GM21390 (cell line): ENCODE data around the gene CLSTN1.
"Not testable (repeated sequence)": the region's sequence is repeated elsewhere in the genome, so short reads cannot be mapped to it uniquely, and the experiment has no call there.

ENCODE experiments used
- ATAC-seq: cut with Tn5 transposase; IDR thresholded peaks from one replicate; pipeline ENCODE4 v1.9.1; 2021; ENCODE audit not compliant: unreplicated experiment

The CLSTN1 gene

DNA sequence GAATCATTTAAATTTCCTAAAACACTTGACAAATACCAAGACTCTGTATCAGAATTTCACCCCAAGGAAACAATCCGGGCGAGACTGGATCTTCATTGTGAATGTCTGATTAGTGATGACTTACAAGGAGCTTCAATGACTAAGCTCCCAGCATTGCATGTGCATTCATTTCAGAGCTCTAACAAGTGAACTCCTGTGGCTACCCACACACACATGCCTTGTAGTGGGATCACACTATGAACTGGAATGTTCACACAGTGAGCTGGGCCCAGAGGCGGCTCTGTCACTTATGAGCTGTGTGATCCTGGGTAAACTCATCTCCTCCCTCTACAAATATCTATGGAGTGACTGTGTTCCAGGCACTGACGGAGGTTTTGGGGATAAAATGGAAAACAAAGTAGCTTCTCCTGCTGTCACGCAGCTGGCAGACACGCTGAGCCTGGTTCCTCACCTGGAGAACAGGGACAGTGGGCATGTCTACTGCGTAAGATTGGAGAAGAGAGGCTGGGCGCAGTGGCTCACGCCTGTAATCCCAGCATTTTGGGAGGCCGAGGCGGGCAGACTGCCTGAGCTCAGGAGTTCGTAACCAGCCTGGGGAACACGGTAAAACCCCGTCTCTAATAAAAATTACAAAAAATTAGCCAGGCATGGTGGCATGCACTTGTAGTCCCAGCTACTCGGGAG, 56.9 kb downstream of the CLSTN1 start:
- ATAC-seq, result no peak

DNA sequence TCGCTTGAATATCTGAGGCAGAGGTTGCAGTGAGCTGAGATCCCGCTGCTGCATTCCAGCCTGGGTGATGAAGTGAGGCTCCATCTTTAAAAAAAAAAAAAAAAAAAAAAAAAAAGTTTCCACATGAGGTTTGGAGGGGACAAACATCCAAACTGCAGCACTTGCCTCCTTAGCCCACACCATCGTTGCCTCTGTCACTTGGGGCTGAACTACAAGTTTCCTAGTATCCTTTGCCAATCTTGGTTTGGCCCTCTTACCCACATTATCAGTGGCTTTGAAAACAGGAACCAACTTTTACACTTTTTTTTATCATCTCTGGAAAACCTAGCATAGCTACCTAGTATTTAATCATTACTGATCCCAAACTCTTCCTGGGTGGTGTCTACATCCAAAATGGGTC, 59.2 kb downstream of the CLSTN1 start:
- ATAC-seq, result no peak

DNA sequence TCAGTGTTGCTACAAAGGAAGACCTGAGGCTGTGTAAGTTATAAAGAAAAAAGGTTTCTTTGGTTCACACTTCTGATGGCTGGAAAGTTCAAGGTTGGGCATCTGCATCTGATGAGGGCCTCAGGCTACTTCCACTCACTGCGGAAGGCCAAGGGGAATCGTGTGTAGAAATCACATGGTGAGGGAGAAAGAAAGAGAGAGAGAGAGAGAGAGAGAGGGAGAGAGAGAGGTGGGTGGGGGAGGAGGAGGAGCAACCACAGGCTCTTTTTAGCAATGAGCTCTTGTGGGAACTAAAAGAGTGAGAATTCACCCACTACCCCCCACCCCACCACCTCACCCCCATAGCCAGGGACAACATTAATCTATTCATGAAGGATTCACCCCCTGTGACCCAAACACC, 59.9 kb downstream of the CLSTN1 start:
- ATAC-seq, result no peak

DNA sequence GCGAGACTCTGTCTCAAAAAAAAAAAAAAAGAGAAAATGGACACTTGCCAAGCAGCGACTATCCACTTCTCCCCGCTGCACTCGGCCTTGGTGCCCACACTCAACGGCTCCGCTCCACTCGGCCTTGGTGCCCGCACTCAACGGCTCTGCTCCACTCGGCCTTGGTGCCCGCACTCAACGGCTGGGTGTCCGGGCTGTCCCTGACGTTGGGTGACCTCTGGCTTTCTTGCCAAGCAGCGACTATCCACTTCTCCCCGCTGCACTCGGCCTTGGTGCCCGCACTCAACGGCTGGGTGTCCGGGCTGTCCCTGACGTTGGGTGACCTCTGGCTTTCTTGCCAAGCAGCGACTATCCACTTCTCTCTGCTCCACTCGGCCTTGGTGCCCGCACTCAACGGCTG, 61.3 kb downstream of the CLSTN1 start:
- not testable (repeated sequence) for ATAC-seq

DNA sequence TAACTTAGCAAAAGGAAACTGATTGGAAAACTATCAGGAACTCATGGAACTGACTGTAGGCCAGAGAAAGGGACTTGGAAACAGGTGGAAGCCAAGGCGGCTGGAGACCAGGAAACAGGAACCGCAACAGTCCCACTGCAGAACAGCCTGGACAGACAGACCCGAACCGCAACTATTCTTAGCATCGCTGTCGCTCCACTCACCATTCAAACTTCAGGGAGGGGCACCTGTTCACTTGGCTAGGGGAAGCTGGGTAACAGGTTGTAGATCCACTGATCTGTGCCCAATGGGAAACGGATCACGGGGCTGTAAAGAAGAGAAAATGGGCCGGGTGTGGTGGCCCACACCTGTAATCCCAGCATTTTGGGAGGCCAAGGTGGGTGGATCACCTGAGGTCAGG, 61.9 kb downstream of the CLSTN1 start:
- ATAC-seq, result no peak

DNA sequence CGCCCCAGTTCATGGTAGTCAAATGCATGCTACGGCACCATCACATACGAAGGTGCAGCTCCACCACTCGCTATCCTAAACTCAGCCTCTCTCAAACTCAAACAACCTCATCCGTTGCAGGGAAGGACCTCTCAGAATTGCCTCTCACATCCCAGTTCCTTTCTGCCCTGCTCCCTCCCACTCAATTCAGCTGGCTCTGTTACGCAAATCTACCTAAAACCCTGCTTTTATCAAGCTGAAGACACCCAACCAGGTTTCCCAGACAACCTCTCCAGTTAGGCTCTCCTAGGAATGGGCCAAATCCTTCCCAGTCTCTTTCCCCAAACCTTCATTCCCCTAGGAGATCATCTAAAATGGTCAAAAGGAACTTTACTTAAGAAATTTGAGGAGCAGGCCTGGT, 62.9 kb downstream of the CLSTN1 start:
- no peak for ATAC-seq

DNA sequence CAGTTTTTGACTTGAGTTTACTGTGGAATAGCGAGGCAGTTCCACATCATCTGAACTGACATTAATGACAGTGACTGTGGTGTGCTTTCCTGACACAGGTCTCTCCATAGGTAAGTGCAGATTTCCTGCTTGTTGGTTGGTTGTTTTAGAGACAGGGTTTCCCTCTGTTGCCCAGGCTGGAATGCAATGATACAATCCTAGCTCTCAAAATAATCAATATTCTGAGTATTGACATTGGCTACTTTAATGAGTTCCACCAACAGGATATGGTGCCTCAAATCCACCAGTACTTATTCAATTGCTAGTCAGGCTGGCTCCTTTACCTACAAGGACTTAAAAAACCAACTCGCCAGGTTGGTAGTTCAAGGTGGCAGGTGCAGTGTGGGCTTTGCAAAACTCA, 63.8 kb downstream of the CLSTN1 start:
- no peak for ATAC-seq

DNA sequence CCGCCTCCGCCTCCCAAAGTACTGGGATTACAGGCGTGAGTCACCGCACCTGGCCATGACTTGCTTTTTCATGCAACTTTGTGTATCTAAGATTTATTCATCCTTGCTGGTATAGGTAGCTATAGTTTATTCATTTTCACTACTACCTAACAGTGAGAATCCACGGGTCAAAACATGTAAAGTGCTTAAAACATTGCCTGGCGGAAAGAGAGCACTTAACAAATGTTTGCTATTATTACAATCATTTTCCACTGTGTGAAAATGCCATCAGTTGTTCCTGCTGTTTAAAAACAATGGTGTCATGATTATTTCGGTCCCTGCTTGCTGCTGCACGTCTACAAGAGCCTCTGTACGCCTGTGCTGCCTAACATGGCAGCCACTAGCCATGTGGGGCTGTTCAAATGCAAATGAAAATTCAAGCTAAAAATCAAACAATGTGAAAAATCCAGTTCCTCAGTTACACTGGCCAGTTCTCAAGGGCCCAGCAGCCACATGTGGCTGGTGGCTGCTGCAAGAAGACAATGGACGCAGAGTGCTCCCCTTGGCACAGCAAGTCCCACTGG, 65.1 kb downstream of the CLSTN1 start:
- no peak for ATAC-seq

DNA sequence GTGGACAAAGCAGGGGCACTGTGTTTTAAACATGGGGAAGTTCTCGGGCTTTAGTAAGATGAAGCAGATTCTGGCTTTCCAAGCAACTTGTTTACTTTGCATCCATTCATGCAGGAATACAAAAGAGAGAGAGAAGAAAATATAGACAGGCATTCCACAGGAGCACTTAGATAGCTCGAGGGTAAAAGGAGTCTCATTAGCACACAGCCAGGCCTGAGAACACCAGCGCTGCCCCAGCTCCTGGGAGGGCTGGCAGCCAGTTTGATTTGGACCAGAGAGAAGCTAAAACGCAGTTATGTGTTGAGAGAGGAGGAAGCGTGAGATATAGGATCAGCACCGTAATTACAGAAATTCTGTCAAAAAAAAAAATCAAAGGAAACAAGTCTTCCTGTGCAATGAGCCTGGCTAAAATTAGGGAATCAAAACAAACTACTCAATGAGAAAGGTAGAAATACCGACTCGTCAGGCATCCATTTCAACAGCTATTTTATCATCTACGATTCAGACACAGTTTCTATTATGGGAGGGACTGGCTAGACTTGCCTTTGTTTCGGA, 68.2 kb downstream of the CLSTN1 start:
- ATAC-seq, result no peak

DNA sequence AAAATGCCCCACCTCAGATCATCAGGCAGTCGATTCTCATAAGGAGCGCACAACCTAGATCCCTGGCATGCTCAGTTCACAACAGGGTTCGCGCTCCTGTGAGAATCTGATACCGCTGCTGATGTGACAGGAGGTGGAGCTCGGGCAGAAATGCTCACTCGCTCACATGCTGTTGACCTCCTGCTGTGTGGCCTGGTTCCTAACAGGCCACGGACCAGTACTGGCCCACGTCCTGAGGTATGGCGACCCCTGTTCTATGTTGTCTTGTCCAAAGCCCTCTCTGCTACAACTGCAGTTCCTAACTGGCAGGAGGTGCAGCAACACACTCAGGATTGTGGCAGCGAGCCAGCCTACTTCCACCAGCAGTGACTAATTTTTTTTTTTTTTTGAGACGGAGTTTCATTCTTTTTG, 70.6 kb downstream of the CLSTN1 start:
- ATAC-seq, result no peak

DNA sequence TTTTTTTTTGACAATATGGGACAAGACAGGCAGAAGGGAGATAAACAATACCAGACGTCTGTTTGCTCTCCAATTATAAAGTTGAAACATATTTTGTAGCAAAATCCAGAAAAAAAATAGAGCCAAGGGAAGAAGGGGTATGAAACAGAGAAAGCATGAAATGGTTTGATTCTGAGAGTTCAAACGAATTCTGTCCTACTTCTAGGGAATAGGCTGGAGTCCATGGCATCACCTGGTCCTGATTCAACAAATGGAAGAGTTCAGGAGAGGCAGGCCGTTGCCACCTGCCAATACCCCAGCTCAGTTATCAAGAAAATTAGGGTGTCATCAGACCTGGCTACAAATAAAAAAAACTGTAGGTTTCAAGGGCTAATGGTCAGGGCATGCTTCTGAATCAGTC, 71.8 kb downstream of the CLSTN1 start:
- no peak for ATAC-seq

DNA sequence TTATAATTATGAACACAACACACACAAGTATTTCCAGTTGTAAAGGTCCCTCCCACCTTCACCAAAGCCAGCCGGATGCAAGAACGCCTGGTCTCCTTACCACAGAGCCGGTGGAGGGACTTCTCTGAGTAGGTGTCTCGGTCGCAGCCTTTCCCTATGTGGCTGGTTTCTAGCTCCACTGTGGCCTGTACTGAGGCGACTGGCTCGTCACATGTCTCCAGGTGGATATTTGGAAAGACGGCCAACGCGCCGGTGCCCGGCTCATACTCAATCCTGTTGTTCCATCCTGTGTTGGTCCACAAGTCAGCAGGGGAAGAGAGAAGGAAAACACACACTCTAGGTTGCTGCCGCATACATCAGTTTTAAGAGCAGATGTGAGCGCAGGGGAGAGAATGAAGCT, 74.4 kb downstream of the CLSTN1 start:
- ATAC-seq, result no peak

DNA sequence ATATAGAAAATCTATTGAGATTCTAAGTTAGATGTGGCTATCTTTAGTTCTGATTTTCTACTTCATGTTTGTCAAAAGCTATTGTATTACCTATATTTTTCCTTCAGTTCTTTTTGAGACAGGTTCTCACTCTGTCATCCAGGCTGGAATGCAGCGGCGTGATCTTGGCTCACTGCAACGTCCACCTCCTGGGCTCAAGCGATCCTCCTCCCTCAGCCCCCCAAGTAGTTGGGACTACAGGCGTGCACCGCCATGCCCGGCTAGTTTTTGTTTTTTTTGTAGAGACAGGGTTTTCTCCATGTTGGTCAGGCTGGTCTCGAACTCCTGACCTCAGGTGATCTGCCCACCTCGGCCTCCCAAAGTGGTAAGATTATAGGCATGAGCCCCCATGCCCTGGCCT, 75.4 kb downstream of the CLSTN1 start:
- not testable (repeated sequence) for ATAC-seq

DNA sequence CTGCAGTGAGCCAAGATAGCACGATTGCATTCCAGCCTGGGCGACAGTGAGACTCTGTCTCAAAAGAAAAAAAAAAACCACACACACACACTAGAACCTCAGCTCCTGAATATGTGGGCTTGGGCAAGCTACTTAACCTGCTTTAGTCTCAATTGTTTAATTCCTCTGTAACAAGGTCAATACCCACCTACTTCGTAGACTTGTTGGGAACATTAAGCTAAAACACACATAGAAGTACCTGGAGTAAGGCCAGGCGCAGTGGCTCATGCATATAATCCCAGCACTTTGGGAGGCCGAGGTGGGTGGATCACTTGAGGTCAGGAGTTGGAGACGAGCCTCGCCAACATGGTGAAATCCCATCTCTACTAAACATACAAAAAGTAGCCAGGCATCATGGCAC, 77.1 kb downstream of the CLSTN1 start:
- no peak for ATAC-seq

DNA sequence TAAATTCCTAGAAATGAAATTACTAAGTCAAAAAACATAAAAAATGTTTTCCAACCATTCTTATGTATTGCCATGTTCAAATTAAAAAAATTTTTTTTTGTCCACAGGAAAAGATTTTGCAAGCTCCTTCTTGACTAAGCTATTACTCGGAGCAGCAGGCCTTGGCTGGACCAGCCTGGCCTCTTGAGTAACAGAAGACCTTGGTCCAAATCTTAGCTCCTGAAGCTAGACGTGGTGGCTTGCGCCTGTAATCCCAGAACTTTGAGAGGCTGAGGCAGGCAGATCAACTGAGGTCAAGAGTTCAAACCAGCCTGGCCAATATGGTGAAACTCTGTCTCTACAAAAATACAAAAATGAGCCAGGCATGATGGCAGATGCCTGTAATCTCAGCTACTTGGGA, 77.6 kb downstream of the CLSTN1 start:
- ATAC-seq, result no peak

DNA sequence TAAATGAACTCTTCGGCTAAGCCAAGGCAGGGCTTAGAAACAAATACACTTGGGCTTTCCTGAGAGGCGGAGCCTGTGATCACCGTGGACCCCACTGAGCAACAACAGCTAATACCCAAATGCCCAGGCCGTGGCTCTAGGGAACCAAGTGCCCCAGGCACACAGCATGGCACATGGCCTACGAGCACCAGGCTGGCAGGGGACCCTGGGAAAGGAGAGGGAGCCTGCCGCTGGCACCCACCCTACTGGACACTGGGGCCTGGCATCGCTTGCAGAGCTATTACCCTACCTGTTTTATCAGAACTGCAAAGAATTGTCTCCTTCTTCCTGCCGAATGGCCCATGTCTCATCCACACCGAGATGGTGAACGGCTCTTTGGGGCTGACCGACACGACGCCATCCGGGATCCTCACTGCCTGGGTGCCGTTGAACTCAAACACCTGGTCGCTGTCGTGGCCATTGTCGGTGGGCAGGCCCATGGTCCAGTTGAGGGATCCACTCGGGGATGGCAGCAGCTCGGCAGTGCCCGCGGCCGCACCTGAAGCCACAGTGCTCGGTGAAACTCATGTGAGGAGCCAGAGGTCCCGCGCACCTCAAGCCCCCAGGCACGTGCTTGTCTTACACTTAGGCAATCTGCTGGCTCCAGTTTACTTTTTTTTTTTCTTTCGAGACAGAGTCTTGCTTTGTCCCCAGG, 79.5 kb downstream of the CLSTN1 start:
- ATAC-seq, result no peak

DNA sequence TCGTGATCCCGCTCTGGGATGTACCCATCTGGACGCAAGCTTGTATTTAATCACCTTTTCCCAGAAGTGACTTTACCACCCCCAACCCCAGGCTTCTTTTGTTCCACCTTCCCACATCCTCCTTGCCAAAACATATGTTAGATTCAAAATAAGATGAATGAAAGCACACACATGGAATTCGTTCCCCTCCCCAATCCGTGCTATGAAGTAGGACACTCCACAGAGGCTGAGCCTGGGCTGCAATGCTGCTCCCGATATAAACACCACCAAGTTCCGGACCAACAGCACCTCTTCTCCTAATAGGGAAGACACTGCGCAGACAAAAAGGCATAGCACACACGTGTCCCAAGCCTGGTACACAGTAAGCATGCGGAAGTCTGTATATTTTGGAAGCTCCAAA, 86.1 kb downstream of the CLSTN1 start:
- no peak for ATAC-seq

DNA sequence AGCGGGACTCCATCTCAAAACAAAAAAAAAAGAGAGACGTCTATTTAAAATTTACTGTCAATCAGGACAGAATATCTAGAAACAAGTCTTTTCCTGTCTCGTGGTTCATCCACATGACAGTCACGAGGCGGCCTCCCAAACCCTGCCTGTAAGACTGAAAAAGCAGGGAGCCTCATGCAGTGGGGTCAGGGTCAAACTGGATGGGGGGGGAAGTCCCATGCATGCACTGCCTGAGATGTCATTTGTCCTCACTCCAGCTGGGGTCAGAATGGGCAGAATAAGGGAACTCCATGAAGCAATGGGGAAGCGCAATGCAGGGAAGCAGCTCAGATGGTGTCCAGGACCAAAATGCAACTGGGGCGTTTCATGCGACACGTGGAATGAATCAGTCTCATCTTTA, 86.7 kb downstream of the CLSTN1 start:
- no peak for ATAC-seq

DNA sequence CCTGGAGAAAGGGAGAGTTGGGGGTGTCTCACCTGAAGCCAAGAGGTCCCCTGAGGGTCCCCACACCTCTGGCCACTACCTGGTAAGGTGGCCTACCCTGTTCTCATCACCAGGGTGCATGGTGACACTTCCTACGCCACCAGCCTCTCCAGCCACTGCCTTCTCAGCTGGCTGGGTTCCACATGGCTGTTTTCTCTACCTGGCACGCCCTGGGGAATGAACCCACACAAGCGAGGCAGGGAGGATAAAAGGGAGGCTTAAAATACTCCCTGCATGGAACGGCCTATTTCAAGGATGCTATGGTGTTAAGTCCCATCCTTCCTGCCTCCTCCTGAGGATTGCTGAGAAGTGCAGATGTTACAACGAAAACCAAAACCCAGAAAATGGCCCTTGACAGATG, 87.5 kb downstream of the CLSTN1 start:
- no peak for ATAC-seq

DNA sequence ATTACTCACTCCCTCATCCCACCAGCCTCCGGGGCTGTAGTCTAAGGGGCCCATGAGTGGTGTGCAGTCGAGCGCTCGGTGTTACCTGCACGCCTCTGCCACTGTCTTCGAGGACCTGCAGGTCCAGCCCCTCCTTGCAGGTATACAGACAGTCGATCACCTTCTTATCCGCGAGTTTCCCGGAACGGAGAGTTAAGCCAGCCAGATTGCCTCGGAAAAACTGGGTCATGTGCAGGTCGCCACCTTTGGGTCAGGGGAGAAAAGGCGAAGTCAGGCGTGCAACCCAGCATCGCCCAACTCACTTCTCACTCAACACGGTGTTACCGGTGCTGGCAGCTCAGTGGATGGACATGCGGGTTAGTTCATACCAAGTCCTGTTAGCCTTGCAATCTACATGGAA, 88.0 kb downstream of the CLSTN1 start:
- no peak for ATAC-seq

DNA sequence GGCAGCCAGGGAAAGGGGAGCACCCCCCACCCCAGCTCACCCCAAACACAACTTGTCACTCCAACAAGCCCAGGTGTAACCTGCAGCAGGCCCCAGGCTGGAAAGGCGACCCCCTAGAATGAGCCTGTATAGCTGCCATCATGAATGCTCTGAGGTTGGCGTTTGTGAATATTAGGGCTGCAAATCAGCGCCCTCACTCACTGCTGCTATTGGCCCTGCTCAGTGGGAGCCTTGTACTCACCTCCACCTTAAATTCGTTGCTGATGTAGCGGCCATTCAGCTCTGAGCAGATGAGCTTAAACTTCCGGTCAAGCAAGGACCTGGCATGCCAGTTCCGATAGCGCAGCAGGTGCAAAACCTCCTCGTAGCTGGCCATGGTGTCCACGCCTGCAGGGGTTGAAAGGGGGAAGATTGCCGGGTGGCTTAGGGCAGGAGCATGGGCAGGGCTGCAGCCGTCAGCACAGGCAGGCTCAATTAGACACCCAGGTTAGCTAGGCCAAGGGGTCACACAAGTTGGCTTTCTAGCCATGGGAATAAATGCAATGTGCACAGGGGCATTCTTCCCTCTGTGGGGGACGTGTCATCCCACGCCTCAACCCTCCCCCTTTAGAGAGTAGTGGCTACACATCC, 90.5 kb downstream of the CLSTN1 start:
- ATAC-seq, result no peak
